ENCODE data around the gene RRP8.

RRP8 gene

GRCh38 chr11:6598555-6598954 lies 4.9 kb downstream of the RRP8 start:
- DNase-seq: no peak

DNA sequence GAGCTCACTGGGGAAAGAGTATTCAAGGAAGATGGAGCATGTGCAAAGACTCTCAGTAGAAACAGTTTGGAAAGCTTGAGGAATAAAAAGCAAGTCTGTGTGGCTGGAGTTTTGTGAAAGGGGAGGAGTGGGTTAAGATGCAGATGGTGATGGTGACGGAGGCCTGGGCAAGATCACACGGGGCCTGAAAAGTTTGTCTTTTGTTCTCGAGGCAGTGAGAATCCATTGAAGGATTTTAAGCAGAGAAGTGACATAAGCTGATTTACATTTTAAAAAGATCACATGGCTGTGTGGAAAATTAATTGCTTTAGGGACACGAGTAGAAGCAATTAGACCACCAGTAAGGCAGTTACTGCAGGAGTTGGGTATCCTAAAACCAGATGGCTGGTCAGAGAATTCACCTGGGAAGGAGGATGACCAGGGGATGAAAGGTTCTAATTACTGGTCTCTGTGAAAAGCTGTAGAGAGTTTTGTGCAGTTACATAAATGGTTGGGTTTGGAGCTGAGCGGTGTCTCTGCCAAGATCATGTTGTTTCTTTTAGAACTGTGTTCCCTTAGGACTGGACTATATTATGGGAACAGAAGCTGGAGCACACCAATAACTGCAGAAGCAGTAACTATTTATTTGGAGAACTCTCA lies 7.1 kb downstream of the RRP8 start:
- no peak for DNase-seq

DNA sequence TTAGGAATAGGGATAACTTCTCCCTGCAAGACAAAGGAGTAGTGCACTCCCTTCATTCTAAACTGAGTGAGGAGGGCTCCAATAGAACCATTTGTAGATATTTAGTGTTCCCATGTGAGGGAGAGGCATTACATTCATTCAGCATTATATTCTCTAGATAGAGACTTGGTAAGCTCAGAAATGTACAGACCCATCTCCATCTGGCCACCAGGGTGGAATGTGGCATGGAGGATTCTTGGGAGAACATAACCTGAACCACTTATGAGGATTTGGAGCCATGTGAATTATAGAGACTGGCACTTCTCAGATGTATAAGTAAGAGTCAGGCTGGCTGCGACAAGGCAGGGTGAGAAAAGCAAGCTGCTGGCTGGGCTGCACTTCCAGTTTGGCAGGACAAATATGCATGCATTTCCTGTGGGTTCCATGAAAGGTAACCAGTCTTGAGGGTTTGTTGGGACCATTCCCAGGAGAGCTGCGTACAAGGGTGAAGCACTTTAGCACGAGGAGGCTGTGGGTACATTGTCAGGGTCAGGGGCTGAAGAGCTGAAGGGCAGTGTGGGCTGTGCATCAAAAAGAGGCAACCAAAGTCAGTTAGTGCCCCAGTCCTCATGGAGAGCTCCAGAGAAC lies 9.2 kb downstream of the RRP8 start:
- no peak for DNase-seq

DNA sequence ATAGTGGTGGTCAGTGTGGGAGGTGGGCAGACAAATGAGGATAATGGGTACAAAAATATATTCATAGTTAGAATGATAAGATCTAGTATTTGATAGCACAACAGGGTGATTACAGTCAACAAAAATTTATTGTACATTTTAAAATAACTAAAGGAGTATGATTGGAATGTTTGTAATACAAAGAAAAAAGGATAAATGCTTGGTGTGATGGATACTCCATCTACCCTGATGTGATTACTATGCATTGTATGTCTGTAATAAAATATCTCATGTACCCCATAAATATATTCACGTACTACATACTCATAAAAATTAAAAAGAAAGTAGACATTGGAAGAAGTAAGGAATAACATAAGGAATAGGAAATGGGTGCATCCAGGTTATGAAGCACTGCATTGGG lies 15.4 kb downstream of the RRP8 start:
- DNase-seq: no peak

GRCh38 chr11:6587360-6587953 lies 16.0 kb downstream of the RRP8 start:
- no peak for DNase-seq

- DNase-seq: no peak
Observed at GRCh38 chr11:6586434-6587359, 16.7 kb downstream of the RRP8 start.

- DNase-seq: no peak
Observed at GRCh38 chr11:6584528-6584927, 18.9 kb downstream of the RRP8 start.

DNA sequence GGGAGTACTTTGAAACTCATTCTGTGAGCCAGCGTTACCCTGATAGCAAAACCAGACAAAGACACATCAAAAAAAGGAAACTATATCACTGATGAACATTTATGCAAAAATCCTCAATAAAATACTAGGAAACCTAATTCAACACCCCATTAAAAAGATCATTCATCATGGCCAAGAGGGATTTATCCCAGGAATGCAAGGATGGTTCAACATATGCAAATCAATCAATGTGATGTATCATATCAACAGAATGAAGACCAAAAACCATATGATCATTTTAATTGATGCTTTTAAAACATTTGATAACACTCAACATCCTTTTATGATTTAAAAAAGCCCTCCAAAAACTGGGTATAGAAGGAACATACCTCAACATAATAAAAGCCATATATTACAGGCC lies 19.8 kb downstream of the RRP8 start:
- DNase-seq: no peak

GRCh38 chr11:6579681-6580080 lies 23.7 kb downstream of the RRP8 start:
- no peak for DNase-seq

DNA sequence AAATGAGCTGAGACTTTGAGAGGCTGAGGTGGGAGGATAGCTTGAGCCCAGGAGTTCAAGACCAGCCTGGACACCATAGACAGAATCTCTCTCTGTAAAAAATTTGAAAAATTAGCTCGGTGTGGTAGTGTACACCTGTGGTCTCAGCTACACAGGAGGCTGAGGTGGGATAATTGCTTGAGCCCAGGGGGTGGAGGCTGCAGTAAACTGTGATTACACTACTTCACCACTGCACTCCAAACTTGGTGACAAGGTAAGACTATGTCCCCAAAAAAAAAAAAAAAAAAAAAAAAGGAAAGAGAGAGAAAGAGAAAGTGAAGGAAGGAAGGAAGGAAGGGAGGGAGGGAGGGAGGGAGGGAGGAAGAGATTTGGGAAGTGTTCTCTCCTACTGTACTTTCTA lies 25.3 kb downstream of the RRP8 start:
- DNase-seq: no peak

DNA sequence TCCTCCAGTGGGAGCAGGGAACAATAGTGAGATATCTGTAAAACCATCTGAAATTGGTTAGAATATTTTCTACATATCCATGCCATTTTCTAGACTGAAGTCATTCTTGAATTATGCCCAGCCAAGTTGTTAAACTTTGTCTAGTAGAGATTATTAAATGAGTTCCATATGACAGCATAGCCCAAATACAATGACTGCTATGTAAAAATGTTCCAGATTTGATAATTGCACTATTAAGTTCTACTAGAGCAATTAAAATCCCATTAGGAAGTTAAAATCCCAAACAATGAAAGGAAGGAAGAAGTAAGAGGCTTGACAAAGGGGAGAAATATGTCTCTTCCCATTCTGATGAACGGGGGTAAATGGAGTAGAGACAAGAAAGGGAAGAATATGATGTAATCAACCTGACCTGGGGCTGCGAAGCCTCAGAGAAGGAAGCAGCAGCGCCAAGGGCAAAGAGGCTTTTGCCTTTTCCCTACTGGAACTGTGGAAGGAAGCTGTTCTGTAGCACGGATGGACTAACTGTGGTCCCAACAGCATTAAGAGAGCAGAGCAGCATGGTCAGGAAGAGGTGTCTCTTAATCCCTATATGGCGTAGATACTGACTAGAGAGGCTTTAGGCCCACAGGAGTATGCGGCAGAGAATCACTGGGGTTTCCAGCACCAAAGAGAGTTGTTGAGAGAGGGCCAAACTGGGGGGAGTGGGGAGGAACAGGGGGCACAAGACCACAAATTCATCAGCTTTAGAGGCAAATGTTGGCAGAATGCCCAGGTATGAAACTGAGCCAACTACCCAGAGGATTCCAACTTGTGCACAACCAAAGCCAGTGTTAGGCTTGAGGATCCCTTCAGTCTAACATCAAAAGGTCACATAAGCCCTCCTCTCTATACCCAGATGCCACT lies 26.7 kb downstream of the RRP8 start:
- DNase-seq: no peak

- DNase-seq: no peak
Observed at GRCh38 chr11:6574816-6575715, 28.4 kb downstream of the RRP8 start.

GRCh38 chr11:6572215-6572614 lies 31.2 kb downstream of the RRP8 start:
- DNase-seq: no peak

GRCh38 chr11:6571434-6572008 lies 31.9 kb downstream of the RRP8 start:
- DNase-seq: no peak

DNA sequence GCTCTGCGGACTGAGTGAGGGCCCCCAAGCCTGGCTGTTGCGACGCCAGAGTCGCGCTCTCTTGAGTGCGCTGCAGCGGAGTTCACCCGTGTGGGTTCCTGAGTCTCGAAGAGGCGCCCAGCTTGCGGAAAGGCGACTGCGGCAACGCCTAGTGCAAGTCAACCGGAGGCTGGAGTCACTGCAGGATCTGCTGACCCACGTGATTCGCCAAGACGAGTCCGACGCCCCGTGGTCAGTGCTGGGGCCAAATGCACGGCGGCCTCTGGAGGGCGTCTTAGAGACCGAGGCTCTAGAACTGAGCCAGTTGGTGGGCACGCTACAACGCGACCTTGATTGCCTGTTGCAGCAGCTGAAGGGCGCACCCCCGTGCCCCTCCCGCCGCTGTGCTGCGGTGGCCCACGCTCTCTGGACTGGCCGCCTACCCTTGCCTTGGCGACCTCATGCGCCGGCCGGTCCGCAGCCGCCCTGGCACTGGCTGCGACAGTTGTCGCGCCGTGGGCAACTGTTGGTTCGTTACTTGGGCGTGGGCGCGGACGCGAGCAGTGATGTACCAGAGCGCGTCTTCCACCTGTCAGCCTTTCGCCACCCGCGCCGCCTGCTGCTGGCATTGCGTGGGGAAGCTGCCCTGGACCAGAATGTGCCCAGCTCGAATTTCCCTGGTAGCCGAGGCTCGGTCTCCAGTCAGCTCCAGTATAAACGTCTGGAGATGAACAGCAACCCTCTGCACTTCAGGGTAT lies 32.6 kb downstream of the RRP8 start:
- DNase-seq: no peak

- DNase-seq: no peak
Observed at GRCh38 chr11:6569706-6570105, 33.7 kb downstream of the RRP8 start.

- DNase-seq: no peak
Observed at GRCh38 chr11:6568191-6568918, 35.1 kb downstream of the RRP8 start.

DNA sequence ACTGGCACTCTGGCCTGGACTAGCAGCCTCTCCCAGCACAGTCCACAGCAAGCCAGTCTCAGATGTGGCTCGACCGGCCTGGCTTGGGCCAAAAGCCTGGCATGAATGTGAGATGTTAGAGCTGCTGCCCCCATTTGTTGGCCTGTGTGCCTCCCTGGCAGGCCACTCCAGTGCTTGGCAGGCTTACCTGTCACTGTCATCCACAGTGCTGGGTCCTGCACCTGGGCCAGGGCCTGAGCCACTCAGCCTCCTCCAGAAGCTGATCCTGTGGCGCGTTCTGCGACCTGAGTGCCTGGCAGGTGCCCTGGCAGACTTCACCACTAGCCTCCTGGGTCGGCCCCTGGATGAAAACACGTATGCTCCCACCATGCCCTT lies 36.1 kb downstream of the RRP8 start:
- no peak for DNase-seq

GRCh38 chr11:6566704-6567370 lies 36.6 kb downstream of the RRP8 start:
- no peak for DNase-seq

Data from NCI-H1048 (cell line).